CD4-positive, alpha-beta T cell treated with Interleukin-6 for 4 hours (primary cell): ENCODE data around the gene BARHL2.

Experiments used
- DNase-seq: peaks from one replicate; pipeline ENCODE4 v3.0.0-alpha.2; 2020; ENCODE audit warnings: mixed read lengths

Gene BARHL2

GRCh38 chr1:90709535-90709934 is 7.6 kb downstream of the BARHL2 start:
- DNase-seq: no peak

GRCh38 chr1:90708826-90709225 is 8.3 kb downstream of the BARHL2 start:
- DNase-seq: no peak

DNA sequence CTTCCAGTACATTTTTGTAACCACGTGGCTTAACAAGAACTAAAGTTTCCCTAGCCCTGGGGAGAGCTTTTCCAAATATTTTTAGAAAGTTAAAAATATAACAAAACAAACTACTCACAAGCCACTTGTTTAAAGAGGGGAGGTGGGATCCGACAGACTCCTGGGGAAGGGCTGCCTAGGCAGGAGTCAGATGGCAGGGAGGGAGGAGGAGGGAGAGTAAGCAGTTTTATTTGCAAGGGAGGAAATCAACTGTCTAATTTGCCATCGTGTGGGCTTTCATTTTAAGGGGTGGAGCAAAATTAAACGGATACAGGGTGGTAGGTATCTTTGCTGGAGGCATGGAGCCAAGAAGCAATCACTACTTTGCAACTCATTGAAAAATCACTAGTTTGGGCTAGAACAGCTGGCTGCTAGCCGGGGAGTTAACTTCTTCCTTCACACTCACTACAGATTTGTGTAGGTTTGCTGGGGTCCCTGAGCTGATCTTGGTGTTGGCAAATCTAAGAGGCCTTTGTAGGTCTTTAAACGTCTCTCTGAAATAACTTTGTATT is 8.8 kb downstream of the BARHL2 start:
- DNase-seq: no peak

DNA sequence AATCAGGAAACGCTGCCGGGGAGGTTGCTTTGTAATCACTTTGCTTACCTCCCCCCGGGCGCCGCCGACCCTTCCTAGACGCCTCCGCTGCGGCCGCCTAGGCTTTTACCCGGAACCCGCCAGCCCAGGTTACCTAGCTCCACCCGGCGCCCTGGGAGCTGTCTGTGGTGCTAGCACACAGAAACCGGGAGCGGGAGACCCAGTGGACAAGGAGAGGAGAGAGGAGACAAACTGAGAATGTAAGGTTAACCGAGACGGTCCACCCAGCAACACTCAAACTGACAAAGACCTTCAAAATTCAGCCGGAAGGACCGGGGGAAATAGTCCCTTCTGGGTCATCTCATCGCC is 9.8 kb downstream of the BARHL2 start:
- no peak for DNase-seq

- no peak for DNase-seq
Measured at GRCh38 chr1:90706437-90707362, 10.4 kb downstream of the BARHL2 start.

DNA sequence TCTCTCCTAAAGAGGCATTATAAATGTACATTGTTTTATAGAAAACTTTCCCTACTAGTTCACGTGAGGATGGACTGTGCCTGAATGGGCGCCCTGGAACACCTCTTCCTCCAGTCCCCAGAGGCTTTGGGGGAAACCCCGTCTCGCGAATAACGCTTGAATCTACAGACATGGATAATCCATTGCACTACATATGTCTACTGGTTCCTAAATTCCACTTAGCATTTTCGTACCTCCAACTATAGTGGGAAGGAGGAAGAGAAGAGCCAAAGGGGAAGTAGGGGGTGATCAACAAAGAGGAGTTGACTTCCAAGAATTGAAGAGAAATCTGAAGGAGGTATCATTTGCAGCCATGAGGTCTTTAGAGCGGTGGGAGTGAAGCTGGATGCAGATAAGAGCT is 11.1 kb downstream of the BARHL2 start:
- no peak for DNase-seq

- DNase-seq: no peak
Measured at GRCh38 chr1:90704817-90705216, 12.3 kb downstream of the BARHL2 start.

DNA sequence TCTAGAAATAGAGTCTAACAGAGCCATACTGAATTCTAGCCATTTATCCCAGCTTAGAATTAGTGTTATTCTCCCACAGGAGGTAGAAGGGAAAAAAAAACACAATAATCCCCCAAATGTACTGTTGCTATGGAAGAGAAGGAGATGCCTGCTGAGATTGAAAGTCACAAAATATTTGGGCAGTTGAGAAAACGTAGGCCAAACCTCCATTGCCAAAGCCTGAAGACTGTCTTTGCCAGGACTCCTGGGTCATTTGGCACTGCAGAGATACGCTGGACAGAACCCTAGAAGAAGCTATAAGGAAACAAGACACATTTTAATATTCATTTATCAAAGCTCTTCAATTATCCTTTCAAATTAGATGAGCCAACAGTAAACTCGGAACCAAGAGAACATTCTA is 22.3 kb downstream of the BARHL2 start:
- no peak for DNase-seq

DNA sequence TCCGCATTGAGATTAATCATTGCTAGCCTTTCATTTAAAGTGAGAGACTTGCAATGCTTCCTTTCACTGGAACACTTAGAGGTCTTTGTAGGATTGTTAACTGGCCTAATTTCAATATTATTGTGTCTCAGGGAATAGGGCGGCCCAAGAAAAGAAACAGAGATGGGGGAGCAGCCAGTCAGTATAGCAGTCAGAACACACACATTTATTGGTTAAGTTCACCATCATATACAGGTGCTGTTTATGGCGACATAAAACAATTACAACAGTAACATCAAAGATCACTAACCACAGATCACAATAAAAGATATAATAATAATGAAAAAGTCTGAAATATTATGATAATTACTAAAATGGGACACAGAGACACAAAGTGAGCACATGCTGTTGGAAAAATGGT is 29.4 kb downstream of the BARHL2 start:
- no peak for DNase-seq

- DNase-seq: no peak
Measured at GRCh38 chr1:90675161-90675847, 41.8 kb downstream of the BARHL2 start.

GRCh38 chr1:90671741-90672140 is 45.4 kb downstream of the BARHL2 start:
- no peak for DNase-seq

- no peak for DNase-seq
Measured at GRCh38 chr1:90671251-90671650, 45.9 kb downstream of the BARHL2 start.
